HT1080 (cell line): Measurements from ENCODE around the gene FOXP1. TPM values are rescaled to one million over a fixed set of nuclear protein-coding genes. Genes with fewer than 3 reads are reported as not detected.

Source experiments
- DNase-seq: peaks from one replicate; pipeline ENCODE4 v3.0.0-alpha.2; 2015; ENCODE audit warnings: low read depth
- total RNA-seq: library from RNA; depleted of rRNA; stranded (reverse); fragments of >200 nt; shearing (Covaris generic); gene quantifications from 2 replicates; pipeline ENCODE4 v1.2.3, GENCODE V29; 2014

The FOXP1 gene
- total RNA-seq, 1 experiment from 2014 or later = 65.9 TPM

GRCh38 chr3:71378509-71378908 lies 205.0 kb downstream of the FOXP1 start:
- DNase-seq = no peak

GRCh38 chr3:71376911-71377310 lies 206.6 kb downstream of the FOXP1 start:
- no peak for DNase-seq

- DNase-seq = no peak
These were observed 207.0 kb downstream of the FOXP1 start for GRCh38 chr3:71376503-71376902.

GRCh38 chr3:71374582-71374981 lies 208.9 kb downstream of the FOXP1 start:
- DNase-seq = no peak

- no peak for DNase-seq
These were observed 210.5 kb downstream of the FOXP1 start for GRCh38 chr3:71372911-71373637.

GRCh38 chr3:71372241-71372768 lies 211.2 kb downstream of the FOXP1 start:
- DNase-seq = no peak

GRCh38 chr3:71371282-71371681 lies 212.2 kb downstream of the FOXP1 start:
- no peak for DNase-seq

- no peak for DNase-seq
These were observed 213.1 kb downstream of the FOXP1 start for GRCh38 chr3:71370467-71370866.

- no peak for DNase-seq
These were observed 213.7 kb downstream of the FOXP1 start for GRCh38 chr3:71369701-71370391.

GRCh38 chr3:71366988-71367604 lies 216.4 kb downstream of the FOXP1 start:
- no peak for DNase-seq

GRCh38 chr3:71361334-71361890 lies 222.1 kb downstream of the FOXP1 start:
- no peak for DNase-seq

GRCh38 chr3:71360764-71361163 lies 222.8 kb downstream of the FOXP1 start:
- no peak for DNase-seq

GRCh38 chr3:71360180-71360579 lies 223.3 kb downstream of the FOXP1 start:
- DNase-seq = no peak

GRCh38 chr3:71358243-71358642 lies 225.3 kb downstream of the FOXP1 start:
- DNase-seq = no peak

GRCh38 chr3:71356265-71356664 lies 227.3 kb downstream of the FOXP1 start:
- DNase-seq = no peak

GRCh38 chr3:71355862-71356261 lies 227.7 kb downstream of the FOXP1 start:
- no peak for DNase-seq

- DNase-seq = no peak
These were observed 228.5 kb downstream of the FOXP1 start for GRCh38 chr3:71355037-71355436.

- no peak for DNase-seq
These were observed 232.0 kb downstream of the FOXP1 start for GRCh38 chr3:71351403-71352149.

GRCh38 chr3:71350998-71351397 lies 232.5 kb downstream of the FOXP1 start:
- no peak for DNase-seq

GRCh38 chr3:71348831-71349230 lies 234.7 kb downstream of the FOXP1 start:
- no peak for DNase-seq

- DNase-seq = no peak
These were observed 235.4 kb downstream of the FOXP1 start for GRCh38 chr3:71348001-71348632.
